ENCODE data around the gene C3orf70.

Gene C3orf70, protein sequence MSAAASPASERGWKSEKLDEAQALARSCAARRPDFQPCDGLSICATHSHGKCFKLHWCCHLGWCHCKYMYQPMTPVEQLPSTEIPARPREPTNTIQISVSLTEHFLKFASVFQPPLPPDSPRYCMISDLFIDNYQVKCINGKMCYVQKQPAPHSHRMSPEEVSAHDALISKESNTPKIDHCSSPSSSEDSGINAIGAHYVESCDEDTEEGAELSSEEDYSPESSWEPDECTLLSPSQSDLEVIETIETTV

DNA sequence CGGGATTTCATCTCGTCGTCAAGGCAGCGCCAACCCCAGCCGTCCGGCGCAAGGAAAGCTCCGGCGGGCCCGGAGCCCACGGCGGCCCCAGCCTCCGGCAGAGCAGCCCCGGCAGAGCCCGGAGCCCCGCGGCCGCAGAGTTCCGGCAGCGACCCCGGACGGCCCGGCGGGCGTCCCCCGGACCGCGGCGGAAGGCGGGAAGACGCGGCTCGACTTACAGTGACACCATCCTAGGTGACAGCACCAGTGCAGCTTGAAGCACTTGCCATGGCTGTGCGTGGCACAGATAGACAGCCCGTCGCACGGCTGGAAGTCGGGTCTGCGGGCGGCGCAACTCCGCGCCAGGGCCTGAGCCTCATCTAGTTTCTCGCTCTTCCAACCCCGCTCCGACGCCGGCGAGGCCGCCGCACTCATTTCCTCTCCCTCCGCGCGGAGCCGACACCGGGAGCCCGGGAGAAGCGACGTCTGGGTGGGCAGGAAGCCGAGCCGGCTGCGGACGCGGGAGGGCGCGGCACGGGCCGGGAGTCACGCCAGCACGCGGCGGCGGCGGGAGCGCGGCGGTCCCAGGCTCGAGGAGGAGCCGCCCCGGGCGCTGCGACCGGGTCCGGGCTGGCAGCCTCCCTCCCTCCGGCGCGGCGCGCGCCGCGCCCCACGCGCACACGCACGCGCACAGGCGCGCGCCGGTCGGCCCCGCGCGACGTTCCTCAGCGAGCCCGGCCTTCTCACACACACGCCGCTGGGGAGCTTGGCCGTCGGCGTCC is at the start of gene C3orf70:
Gene C3orf70, minus strand, starts transcription at position 651 of the 761 bp plus-strand sequence. Its CDS starts 237 bp downstream, at position 414.
- peak; percentile 66 for DNase-seq

GRCh38 chr3:185200639-185201038 is 47.8 kb upstream of the C3orf70 start:
- peak; percentile 77 for DNase-seq

DNA sequence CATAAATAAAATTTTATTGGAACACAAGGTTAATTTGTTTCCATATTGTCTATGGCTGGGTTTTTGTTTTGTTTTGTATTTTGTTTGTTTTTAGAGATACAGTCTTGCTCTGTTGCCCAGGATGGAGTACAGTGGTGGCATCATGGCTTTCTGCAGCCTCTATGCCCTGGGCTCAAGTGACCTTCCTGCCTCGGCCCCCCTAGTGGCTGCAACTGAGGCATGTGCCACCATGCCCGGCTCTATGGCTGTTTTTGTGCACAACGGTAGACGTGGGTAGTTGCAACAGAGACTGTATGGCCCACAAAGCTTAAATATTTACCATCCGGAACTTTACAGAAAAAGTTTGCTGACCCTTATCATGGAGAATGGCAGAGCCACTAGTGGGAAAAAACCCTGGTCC is 46.8 kb upstream of the C3orf70 start:
- no peak for DNase-seq

GRCh38 chr3:185199206-185199605 is 46.3 kb upstream of the C3orf70 start:
- DNase-seq: peak; percentile 67

- no peak for DNase-seq
Observed at GRCh38 chr3:185197068-185197467, 44.2 kb upstream of the C3orf70 start.

DNA sequence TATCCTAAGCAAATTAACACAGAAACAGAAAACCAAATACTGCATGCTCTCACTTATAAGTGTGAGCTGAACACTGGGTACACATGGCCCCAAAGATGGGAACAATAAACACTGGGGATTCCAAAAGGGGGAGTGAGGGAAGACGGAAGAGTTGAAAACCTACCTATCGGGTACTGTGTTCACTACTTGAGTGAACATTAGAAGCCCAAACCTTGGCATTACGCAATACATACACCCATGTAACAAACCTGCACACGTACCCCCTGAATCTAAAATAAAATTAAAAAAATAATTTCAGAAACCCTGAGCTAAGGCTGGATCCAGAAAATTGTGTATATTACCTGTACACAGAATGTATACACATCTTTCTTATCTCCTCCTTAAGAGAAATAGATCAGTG is 42.8 kb upstream of the C3orf70 start:
- no peak for DNase-seq

DNA sequence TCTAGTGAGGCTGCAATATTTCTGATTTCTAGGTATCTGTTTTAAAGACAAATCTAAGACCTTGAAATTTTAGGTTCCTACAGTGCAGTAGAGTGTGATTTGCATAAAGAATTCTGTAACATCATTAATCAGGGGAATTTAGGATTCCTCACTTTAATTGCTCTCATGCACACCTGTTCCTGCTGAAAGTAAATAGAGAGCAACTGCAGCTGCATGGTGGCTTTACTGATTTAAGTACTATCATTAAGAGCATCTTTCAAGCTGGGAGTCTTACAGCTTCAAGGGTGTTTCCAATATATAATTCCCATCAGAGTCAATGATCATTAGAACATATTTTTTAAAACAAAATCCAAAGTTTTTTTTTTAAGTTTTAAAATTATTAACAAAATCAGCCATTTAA is 36.0 kb upstream of the C3orf70 start:
- DNase-seq: no peak

DNA sequence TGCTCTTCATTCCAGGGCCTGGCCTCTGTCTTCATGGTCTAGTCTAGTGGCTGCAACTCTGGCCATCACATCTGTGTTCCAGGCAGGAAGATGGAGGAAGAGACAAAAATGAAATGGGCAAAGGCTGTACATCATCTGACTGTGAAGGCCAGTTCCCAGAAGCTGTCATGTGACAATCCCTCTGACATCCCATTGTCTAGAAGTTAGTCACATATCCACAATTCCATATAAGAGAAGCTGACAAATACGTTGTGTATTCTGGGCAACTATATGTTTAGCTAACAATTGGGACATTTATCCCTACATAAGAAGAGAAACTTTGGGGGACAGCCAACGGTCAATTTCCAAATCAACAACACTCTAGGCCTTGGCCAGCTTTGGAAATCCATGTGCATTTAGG is 34.5 kb upstream of the C3orf70 start:
- DNase-seq: no peak

GRCh38 chr3:185176750-185177359 is 24.0 kb upstream of the C3orf70 start:
- peak; percentile 51 for DNase-seq

DNA sequence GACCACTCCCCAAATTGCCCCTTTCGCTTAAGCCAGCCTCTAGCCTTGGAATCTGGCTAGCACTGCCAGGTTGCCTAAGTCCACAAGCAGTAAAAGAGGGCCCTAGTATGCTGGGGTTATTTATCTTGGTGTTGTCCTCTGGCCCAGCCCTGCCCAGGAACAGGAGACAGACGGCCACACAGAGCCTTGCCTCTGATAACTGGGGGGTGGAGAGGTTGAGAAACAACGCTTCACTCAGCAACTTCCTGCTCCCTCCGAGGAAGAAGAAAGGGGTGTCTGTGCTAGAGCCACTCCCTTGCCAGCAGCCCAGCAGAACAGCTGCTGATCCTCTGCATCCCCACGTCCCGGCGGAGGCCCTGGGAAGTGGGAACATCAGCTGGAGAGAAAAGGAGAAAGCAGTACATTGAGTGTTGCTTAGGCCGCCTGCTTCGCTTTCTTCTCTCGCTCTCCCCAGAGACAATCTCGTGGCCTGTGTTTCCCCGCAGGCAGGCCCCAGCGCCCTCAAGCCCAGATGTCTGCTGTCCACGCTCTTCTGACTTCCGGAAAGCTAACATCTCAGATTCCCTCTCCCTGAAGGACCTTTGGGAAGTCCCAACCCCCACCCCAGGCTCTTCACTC is 22.6 kb upstream of the C3orf70 start:
- peak; percentile 49 for DNase-seq

DNA sequence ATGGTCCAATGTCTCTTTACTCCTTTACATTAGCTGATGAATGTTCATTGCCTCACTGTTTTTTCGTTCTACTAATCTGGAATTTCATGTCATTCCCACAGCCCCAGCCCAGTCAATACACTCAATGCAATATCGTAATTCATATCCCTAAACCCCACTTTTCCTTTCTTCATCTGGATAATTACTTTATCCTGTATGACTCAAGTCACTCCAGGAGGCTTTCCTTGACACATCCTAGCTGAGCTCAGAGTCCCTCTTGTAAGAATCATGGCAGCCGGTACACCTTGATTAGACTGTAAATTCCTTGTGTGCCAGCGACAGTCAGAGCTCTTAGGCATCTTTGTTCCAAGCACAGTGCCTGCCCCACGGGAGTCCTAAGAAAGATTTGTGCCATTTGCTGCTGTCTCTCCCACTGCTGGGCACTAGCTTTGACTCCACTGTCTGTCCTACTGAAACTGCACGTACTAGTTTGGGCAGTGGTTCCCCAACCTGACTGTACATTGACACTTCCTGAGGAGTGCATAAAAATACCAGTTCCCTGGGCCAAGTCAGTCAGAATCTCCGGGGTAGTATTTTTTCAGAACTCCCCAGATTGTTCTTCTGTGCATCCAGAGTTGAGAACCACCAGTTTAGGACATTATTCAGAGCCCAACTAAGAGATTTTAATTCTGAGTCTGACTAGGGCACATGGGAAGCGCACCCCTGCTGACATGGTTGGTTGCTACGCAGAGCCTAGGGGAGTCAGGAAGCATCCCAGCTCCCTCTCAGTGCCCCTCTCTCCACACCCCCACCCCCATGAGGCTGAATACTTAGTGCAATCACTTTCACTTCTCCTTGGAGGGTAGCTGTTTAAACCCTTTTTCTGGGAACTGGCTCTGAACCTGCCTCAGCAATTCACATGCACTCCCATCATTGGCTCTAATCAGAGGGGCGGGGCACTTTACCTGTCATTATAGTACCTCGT is 19.5 kb upstream of the C3orf70 start:
- no peak for DNase-seq

- DNase-seq: no peak
Observed at GRCh38 chr3:185164428-185165217, 11.8 kb upstream of the C3orf70 start.

DNA sequence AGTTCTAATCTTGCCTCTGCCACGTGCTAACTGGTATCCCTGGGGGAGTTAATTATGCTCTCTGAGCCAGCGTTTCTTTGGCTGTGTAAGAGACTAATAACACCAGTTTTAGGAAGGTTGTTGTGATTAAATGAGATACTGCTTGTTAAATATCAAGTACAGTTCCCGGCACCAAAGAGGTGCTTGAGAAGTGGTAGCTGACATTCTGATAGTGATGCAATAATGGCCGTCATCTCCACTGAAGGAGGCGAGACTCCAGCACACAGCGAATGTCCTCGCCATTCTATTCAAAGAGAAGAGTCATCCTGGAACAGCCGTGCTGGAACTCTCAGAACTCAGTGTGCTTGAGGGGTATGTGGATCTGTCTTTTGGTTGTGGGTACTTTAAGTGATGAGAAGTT is 9.8 kb upstream of the C3orf70 start:
- no peak for DNase-seq

GRCh38 chr3:185161761-185162160 is 8.9 kb upstream of the C3orf70 start:
- no peak for DNase-seq

DNA sequence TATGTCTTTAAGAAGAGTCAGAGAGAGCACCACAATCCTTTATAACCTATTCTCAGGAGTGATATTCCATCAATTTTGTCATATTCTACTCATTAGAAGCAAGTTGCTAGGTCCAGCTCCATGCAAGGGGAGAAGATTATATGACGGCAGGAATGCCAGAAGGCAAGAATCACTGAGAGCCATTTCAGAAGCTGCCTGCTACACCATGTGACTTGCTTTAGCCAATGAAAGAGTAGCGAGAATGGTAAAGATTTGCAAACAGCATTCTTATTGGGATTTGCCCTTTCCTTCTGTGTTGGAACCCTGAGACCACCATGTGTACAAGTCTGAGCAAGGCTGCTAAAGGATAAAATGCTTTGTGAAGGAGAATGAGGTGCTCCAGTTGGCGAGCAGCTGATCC is 4.5 kb upstream of the C3orf70 start:
- DNase-seq: no peak

DNA sequence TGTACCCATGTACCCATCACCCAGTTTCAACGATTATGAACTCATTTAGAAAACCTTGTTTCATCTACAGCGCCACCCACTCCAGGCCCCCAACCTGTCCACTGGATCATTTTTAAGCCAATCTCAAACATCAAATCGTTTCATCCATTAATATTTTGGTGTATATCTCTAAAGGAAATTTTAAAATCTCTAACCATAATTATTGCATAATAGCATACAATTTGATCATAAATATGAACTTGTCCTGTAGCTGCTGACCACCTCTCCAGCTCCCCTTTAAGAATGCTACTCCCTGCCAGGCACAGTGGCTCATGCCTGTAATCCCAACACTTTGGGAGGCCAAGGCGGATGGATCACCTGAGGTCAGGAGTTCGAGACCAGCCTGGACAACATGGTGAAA is 2.8 kb upstream of the C3orf70 start:
- DNase-seq: no peak

GRCh38 chr3:185153861-185154629 is 1.2 kb upstream of the C3orf70 start:
- DNase-seq: no peak

DNA sequence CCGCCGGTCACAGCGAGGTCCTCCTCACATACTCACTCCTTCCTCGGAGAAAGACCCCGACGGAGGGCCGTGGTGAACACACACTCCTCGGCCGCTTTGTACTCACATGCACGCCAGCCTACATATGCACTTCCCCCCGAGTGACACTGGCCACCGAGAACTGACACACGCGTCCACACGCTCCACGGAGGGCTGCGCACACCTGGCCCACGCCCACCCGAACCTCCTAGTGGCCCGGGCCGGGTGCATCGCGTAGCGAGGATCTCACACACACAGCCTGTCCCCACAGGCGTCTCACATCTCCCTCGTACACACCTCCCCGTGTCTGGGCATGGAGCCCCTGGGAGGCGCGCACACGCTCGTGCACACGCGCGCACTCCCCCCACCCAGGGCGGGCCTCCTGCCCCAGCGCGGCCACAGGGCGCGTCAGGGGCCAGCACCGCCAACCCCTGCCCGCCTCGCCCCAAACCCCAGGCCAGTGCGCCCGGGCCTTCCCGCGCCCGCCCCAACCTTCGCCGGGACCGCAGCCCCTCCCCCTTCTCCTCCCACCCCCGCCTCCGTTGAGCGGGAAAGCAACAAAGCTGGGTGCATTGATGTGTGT is 411 bp upstream of the C3orf70 start:
- no peak for DNase-seq

DNA sequence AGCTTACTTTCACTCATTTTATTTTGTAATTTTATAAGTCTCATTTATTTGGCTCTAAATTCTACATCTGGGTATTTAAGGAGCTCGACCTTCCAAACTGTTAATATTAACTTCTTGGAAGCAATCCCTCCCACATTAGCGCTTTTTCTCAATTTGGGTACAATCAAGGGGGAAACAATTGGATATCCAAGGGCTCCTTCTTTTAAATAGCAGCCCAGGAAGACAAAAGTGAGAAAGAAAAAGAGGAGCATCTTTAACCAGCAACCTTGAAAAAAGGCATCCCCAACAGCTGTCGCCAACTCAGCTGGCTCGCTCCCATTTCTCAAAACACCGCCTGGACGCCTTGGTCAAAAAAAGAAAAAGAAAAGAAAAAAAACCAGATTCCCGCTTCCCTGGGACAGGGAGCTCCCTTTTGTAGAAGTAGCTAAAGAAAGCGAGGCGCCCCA is 873 bp downstream of the C3orf70 start:
- no peak for DNase-seq
